GM12874 (cell line): ENCODE data around the gene PILRB.

Experiments used
- TF ChIP-seq, protein P1 (sequence below): IDR thresholded peaks from 2 replicates; pipeline ENCODE4 v1.5.1; 2011; ENCODE audit warnings: low read depth, mild to moderate bottlenecking, control low read depth, low read length, moderate library complexity; ENCODE audit not compliant: insufficient read depth

Gene PILRB

DNA sequence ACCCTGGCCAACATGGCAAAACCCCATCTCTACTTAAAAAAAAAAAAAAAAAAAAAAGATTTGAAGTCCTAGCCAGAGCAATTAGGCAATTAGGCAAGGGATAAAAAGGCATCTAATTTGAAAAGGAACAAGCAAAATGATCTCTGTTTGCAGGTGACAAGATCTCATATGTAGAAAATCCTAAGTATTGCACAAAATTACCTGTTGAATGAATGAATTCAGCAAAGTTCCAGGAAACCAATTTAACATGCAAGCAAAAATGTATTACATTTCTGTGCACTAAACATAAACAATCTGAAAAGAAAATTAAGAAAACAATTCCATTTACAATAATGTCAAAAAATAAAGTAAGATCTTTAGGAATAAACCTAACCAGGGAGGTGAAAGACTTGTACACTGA, 5.2 kb downstream of the PILRB start:
- TF ChIP-seq, protein P1, sequence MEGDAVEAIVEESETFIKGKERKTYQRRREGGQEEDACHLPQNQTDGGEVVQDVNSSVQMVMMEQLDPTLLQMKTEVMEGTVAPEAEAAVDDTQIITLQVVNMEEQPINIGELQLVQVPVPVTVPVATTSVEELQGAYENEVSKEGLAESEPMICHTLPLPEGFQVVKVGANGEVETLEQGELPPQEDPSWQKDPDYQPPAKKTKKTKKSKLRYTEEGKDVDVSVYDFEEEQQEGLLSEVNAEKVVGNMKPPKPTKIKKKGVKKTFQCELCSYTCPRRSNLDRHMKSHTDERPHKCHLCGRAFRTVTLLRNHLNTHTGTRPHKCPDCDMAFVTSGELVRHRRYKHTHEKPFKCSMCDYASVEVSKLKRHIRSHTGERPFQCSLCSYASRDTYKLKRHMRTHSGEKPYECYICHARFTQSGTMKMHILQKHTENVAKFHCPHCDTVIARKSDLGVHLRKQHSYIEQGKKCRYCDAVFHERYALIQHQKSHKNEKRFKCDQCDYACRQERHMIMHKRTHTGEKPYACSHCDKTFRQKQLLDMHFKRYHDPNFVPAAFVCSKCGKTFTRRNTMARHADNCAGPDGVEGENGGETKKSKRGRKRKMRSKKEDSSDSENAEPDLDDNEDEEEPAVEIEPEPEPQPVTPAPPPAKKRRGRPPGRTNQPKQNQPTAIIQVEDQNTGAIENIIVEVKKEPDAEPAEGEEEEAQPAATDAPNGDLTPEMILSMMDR = no peak

DNA sequence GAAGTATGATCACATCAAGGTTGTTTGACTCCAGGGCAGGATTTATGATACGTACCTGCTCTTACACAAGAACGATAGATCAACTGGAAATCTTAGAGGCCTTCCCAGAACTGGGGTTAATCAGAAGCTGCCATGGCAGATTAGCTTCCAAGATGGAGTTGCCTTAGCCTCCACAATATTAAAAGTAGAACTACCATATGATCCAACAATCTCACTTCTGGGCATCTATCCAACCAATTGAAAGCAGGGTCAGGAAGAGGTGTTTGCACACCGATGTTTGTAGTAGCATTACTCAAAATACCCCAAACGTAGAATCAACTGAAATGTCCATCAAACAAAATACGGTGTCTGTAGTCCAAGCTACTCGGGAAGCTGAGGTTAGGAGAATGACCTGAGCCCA, 6.6 kb downstream of the PILRB start:
- TF ChIP-seq, protein P1 = no peak

DNA sequence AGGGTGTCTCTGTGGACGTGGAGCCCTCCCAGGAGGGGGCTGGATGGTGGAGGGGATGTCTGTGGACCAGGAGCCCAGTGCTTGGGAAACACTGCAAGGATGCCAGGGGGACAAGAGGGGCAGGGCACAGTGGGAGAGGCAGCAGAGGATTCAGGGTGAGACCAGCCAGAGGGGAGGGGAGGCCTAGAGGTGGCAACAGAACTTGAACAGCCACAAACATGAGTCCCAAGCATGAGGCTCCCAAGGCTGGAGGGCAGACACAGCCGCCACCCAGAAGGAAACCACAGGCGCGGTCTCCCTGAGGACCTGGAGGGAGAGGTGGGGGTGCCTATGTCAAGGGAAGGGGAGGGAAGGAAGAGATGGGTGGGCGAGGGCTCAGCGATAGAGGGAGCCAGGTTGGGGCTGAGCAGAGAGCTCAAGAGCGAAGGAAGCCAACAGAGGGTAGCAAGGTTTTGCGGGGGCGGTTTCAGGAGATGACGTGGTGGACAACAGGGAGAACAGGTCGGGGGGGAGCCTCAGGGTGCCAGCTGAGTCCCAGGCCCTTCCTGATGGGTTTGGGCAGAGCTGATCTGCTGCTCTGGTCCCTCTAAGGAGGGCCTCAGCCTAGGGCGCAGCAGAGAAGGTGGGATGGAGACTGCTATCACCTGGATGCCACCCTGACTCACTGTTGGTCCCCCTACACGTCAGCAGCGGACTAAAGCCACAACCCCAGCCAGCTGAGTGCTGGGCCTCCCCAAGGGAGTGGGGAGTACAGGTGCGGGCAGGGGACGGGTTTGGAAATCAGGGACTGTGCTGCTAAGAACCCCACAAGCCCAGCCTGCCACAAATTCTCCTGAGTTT, 8.7 kb downstream of the PILRB start:
- TF ChIP-seq, protein P1 = no peak

DNA sequence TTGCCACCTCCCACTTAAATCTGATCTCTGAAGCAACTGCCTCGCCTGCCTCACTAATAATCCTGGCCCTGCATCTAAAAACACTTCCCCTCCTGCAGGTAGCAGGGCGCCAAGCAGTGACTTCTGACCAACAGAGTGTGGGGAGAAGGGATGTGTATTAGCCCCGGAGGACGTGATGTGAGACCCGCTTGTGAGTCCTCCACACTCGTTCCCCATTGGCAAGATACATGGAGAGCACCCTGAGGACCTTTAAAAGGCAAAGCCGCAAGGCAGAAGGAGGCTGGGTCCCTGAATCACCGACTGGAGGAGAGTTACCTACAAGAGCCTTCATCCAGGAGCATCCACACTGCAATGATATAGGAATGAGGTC, 9.3 kb downstream of the PILRB start:
- TF ChIP-seq, protein P1 = no peak

DNA sequence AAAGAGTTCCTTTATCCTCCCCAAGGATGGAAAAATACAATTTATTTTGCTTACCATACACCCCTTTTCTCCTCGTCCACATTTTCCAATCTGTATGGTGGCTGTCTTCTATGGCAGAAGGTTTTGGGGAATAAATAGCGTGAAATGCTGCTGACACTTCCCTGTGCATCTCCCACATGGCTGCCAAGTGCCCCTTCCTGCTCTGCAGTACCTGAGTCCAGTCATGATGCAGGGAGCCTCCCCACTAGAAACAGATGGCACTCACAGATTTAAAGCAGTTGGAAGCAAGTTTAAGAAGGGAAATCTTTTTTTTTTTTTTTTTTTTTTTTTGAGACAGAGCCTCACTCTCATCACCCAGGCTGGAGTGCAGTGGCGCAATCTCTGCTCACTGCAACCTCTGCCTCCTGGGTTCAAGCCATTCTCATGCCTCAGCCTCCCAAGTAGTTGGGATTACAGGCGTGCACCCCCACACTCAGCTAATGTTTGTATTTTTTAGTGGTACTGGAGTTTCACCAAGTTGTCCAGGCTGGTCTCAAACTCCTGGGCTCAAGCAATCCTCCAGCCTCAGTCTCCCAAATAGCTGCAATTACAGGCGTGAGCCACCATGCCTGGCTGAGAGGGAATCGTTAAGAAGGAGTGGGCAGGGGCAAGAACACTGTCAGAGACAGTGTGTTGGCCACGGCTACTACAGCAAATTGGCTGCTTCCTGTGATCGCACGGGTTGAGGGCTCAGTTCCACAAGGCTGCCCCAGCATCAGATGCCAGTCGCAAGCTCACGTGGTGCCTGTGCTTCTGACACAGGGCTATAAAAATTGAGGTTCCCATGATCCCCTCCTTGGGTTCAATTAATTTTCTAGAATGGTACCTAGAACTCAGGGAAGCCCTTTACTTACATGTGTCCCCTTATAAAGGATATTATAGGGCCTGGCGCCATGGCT, 10.0 kb downstream of the PILRB start:
- TF ChIP-seq, protein P1 = 0 out of 2 replicates have a peak, but pooled peaks have one; percentile 2

DNA sequence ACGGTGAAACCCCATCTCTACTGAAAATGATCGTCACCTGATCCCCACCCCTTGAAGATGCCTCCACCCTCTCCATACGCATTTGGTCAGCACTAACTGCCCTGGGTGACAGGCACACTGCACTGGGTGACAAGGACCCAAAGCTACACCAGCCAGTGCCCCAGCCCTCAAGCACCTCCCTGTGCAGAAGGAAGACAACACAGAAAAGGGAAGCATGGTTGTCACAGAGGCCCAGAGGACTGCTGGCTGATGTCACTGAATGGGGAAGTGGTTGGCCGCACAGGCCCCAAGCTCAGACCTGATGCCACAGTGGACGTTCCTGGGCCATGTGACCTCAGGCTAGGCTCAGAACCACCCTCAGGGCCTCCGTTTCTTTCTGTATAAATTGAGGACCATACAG, 11.2 kb downstream of the PILRB start:
- TF ChIP-seq, protein P1 = no peak

DNA sequence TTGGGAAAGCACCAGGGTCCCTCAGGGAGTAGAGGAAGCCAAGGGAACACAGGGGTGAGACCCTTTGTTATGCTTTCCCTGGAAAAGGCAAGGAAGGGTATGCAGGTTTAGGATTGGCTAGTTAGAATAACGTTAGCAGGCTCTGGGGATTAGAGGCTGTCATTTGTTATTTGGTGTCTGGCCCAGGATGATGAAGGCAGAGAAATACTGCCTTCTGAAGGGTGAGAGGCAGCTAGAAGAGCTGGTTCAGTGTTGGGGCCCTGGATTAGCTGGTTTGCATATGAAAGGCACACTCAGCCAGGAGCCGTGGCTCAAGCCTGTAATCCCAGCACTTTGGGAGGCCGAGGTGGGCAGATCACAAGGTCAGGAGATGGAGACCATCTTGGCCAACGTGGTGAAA, 12.4 kb downstream of the PILRB start:
- TF ChIP-seq, protein P1 = no peak
